GM18909 (cell line): ENCODE data around the gene SLC25A6.
"Not testable (repeated sequence)": the region's sequence is repeated elsewhere in the genome, so short reads cannot be mapped to it uniquely, and the experiment has no call there.

Experiments
- ATAC-seq: cut with Tn5 transposase; IDR thresholded peaks from one replicate; pipeline ENCODE4 v1.9.1; 2021; ENCODE audit warnings: mild to moderate bottlenecking; ENCODE audit not compliant: unreplicated experiment, poor library complexity

SLC25A6 gene

GRCh38 chrX:1355131-1356046 lies 36.5 kb downstream of the SLC25A6 start:
- no peak for ATAC-seq

DNA sequence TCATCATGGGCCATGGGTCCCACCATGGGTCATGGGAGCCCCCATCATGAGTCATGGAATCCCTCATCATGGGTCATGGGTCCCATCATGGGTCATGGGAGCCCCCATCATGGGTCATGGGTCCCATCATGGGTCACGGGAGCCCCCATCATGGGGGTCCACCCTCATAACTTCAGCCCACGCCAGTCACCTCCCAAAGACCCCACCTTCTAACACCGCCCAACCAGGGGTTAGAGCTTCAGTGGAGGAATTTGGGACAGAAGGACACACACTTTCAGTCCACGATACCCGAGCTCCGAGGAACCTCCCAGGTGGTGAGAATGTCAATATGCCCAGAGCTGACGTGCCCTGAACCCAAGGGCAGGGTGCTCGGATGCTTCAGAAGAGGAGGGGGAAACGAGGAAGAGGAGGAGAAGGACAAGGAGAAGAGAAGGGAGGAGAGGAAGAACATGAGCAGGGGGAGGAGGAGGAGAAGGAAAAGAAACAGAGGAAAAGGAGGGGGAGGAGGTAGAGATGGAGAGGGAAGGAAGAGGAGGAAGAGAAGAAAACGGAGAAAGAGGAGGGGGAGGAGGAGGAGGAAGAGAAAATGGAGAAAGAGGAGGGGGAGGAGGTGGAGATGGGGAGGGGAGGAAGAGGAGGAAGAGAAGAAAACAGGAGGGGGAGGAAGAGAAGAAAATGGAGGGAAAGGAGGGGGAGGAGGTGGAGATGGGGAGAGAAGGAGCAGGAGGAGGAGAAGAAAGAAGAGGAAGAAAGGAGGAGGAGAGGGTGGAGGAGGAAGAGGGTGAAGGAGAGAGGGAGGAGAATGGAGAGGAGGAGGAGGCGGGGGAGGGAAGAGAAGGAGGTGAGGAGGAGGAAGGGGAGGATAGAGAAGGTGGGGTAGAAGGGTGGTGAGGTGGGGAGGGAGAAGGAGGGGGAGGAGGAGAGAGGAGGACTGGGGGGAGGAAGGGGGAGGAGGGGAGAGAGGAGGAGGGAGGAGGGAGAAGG lies 37.6 kb downstream of the SLC25A6 start:
- ATAC-seq = no peak

- no peak for ATAC-seq
Measured at GRCh38 chrX:1351981-1352714, 39.8 kb downstream of the SLC25A6 start.

DNA sequence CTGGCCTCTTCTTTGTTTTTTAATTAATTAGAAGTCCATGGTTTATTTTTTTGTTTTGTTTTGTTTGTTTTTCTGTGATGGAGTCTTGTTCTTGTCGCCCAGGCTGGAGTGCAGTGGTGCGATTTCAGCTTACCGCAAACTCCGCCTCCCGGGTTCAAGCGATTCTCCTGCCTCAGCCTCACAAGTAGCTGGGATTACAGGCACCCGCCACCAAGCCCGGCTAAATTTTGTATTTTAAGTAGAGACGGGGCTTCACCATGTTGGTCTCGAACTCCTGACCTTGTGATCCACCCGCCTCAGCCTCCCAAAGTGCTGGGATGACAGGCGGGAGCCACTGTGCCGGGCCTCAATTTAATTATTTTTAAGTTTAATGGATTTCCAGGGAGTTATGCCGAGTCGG lies 42.3 kb downstream of the SLC25A6 start:
- ATAC-seq = not testable (repeated sequence)

DNA sequence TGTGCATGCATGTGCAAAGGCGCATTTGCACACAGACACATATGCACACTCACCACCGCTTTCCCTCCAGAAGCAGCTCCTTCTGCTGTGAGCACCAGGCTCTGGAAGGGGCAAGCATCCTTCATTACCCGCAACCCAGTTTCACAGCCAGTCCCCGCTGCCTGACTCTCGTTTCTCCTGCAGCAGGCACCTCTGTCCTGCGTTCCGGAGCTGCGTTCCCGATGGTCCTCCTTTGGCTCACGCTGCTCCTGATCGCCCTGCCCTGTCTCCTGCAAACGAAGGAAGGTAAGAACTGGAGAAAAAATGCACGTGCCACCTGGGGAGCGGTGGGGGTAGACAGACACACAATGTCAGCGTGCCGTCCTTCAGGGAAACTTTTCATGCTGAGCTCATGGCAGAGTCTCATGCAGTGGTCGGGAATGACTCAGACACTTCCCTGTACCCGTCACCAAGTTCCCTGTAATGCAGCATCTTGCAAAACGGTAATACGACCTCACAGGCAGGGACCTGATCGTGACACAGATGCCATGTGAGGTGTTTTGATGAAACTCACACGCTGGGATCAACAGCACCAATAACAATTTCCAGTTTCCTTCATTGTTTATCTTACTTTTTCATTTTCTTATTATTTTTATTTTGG lies 50.2 kb downstream of the SLC25A6 start:
- ATAC-seq = no peak

DNA sequence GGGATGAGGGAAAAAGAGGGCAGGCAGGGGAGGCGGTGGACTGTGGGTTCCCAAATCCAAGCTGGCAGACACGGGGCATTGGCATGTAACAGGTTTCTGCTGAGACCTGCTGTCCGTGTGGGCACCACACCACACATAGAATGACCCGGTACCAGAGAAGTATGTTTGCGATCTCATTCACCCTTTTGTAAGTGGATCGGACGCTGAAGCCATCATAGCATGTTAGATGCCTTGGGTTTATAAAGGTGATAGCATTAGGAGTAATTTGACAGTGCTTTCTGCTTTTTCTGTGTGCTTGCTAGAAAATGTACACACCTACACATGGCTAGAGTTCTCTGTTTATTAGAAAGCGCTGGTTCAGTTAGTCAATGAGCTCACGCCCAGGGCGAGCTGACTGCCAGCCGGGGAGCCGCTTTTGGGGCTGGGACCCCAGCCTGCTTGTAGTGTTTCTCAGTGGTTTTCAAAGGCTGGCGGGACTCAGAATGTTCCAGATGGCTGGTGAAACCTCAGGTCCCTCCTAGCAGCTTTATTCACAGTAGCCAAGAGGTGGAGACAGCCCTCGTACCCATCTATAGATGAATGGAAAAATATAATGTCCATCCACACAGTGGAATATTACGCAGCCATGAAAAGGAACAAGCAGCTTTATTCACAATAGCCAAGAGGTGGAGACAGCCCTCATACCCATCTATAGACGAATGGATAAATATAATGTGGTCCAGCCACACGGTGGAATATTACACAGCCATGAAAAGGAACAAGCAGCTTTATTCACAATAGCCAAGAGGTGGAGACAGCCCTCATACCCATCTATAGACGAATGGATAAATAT lies 54.7 kb downstream of the SLC25A6 start:
- ATAC-seq = no peak

GRCh38 chrX:1336331-1336943 lies 55.5 kb downstream of the SLC25A6 start, which contains the start of gene IL3RA:
TSS of gene IL3RA (plus strand) at chrX:1336785. CDS start at chrX:1341766, 4,981 bp downstream.
- no peak for ATAC-seq
